HS-27A (cell line): ENCODE measurements around the gene BIRC6.
"Not testable (repeated sequence)": the region's sequence is repeated elsewhere in the genome, so short reads cannot be mapped to it uniquely, and the experiment has no call there.

Experiments
- DNase-seq: peaks from one replicate; pipeline ENCODE4 v3.0.0-alpha.2; 2012; ENCODE audit warnings: low read depth, missing footprints

Gene BIRC6

GRCh38 chr2:32452338-32453064 lies 95.7 kb downstream of the BIRC6 start:
- DNase-seq, result no peak

GRCh38 chr2:32453242-32454062 lies 96.6 kb downstream of the BIRC6 start:
- no peak for DNase-seq

- DNase-seq, result no peak
Measured at GRCh38 chr2:32455816-32456215, 99.0 kb downstream of the BIRC6 start.

DNA sequence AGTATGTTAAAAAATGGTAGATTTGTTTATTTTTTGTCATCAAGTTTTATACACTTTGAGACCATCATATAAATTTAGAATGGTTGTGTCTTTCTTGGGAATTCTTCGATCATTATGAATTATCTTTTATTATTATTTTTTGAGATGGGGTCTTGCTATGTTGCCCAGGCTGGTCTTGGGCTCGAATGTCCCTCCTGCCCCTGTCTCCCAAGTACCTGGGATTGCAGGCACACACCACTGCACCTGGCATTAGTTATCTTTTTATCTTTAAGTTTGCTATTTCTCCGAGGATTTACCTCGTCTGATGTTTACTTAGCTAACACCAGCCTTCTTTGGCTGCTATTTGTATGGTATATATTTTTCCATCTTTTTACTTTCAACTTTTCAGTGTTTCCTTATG lies 100.0 kb downstream of the BIRC6 start:
- DNase-seq, result no peak

GRCh38 chr2:32457814-32458213 lies 101.0 kb downstream of the BIRC6 start:
- no peak for DNase-seq

DNA sequence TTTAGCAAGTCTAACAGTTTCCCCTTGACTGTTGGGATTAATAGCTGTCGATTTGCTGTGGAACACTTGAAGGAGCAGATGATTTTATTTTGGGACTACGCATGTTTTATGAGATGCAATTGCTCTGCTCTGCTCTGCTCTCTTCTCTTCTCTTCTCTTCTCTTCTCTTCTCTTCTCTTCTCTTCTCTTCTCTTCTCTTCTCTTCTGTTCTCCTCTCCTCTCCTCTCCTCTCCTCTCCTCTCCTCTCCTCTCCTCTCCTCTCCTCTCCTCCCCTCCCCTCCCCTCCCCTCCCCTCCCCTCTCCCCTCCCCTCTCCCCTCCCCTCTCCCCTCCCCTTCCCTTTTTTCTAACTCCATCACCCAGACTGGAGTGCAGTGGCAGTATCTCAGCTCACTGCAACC lies 104.0 kb downstream of the BIRC6 start:
- DNase-seq, result not testable (repeated sequence)

- no peak for DNase-seq
Measured at GRCh38 chr2:32463110-32463509, 106.3 kb downstream of the BIRC6 start.

DNA sequence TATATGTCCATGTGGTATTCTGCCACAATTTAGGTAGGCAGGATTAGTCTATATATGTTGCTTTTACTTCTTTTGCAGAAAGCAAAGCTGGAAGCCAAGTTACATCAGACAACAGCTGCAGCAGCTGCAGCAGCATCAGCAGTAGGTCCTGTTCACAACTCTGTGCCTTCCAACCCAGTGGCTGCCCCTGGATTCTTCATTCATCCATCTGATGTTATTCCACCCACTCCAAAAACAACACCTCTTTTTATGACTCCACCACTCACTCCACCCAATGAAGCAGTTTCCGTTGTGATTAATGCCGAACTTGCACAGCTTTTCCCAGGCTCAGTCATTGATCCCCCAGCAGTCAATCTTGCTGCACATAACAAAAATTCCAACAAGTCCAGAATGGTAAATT lies 107.6 kb downstream of the BIRC6 start:
- DNase-seq, result no peak

DNA sequence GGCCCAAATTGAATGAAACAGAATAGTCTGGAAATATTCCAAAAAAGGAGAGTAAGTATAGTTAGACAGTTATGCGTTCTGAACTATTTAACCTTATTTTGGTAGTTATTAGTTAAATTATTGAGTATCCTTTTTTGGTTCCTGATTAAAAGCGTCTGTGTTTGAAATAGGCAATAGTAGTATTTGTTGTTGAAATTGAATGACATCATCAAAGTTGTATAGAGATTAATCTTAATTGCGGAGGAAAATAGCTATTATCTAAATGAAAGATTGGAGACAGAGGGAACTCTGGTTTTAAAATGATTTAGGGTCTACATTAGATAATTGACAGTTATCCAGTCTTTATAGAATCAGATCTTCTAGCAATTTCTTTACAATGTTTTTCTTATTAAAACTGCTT lies 115.8 kb downstream of the BIRC6 start:
- DNase-seq, result no peak

GRCh38 chr2:32474381-32474780 lies 117.6 kb downstream of the BIRC6 start:
- no peak for DNase-seq

- DNase-seq, result no peak
Measured at GRCh38 chr2:32478889-32479620, 122.2 kb downstream of the BIRC6 start.

- DNase-seq, result no peak
Measured at GRCh38 chr2:32479993-32480392, 123.2 kb downstream of the BIRC6 start.

DNA sequence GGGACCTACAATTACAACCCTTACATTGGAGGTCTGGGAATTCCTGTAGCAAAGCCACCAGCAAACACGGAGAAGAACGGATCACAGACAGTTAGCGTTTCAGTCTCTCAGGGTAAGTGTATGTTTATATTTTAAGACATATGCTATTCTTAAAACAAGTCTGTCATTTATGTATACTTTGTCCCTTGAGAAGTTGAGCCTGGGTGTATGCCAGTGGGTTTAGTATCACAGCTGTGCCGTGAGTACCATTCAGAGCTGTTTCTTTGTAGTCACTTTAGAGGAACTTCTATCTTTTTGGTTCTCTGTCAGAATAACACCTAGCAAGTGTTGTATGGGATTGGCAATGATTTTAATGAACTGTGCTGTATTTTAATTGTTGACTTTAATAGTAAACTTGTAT lies 125.6 kb downstream of the BIRC6 start:
- no peak for DNase-seq

- peak; percentile 60 for DNase-seq
Measured at GRCh38 chr2:32484937-32485336, 128.1 kb downstream of the BIRC6 start.

- DNase-seq, result no peak
Measured at GRCh38 chr2:32485399-32485798, 128.6 kb downstream of the BIRC6 start.

DNA sequence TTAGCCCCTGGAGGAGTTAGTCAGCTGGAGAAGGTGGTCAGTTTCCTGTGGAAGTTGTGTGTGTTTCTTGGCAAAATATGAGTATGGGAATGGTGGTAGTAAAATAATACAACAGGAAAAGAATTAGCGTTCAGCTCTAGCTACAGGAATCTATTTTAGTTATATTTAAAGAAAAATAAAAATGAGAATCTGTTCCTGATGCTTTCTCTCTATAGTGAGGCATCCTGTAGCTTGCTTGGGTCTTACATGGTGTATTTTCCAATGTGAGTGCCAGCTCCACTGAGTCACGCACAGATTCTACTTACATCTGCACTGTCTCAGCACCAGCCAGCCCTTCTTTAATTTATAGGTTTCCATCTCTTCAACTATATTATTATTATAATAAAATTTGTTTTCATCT lies 132.2 kb downstream of the BIRC6 start:
- DNase-seq, result no peak

GRCh38 chr2:32491346-32491745 lies 134.5 kb downstream of the BIRC6 start:
- DNase-seq, result no peak

- no peak for DNase-seq
Measured at GRCh38 chr2:32495139-32495538, 138.3 kb downstream of the BIRC6 start.

GRCh38 chr2:32496662-32497061 lies 139.8 kb downstream of the BIRC6 start:
- DNase-seq, result no peak

- DNase-seq, result no peak
Measured at GRCh38 chr2:32498306-32498705, 141.5 kb downstream of the BIRC6 start.

GRCh38 chr2:32502941-32503340 lies 146.1 kb downstream of the BIRC6 start:
- DNase-seq, result no peak

GRCh38 chr2:32504877-32505478 lies 148.2 kb downstream of the BIRC6 start:
- DNase-seq, result no peak
